Lung (tissue), 12 donors: ENCODE results near the gene HLA-DQA1. TPM values are rescaled to one million over a fixed set of nuclear protein-coding genes. Genes with fewer than 3 reads are reported as not detected.

ENCODE experiments used
- ATAC-seq: fragments of 200-7000 bp; cut with Tn5 transposase; one replicate; pipeline ENCODE4 v1.9.1; 2020; ENCODE audit warnings: moderate number of reproducible peaks; ENCODE audit not compliant: insufficient read depth, low FRiP score
- DNase-seq, 3 donors: peaks; one replicate each; pipeline ENCODE4 v3.0.0-alpha.2; 2013 to 2017
- H3K27ac ChIP-seq, 2 donors: one replicate each; pipeline ENCODE4 v1.5.1; 2013; ENCODE audit warnings: mild to moderate bottlenecking in 2 of 2, moderate library complexity in 2 of 2, control low read depth in 1 of 2, inconsistent platforms in 1 of 2, low read depth in 1 of 2, low read length in 1 of 2
- H3K27me3 ChIP-seq, 3 donors: one replicate each; pipeline ENCODE4 v1.5.1; 2013; ENCODE audit warnings: low read length in 2 of 3; ENCODE audit not compliant: control insufficient read depth in 3 of 3, insufficient read depth in 3 of 3
- H3K36me3 ChIP-seq, 4 donors: one replicate each; pipeline ENCODE4 v1.5.1; 2013; ENCODE audit warnings: low read length in 4 of 4, mild to moderate bottlenecking in 1 of 4, moderate library complexity in 1 of 4; ENCODE audit not compliant: control insufficient read depth in 4 of 4, insufficient read depth in 4 of 4
- H3K4me1 ChIP-seq, 5 donors: one replicate each; pipeline ENCODE4 v1.5.1; 2013; ENCODE audit warnings: low read length in 5 of 5, mild to moderate bottlenecking in 2 of 5, moderate library complexity in 1 of 5; ENCODE audit not compliant: control insufficient read depth in 5 of 5, insufficient read depth in 5 of 5
- H3K4me3 ChIP-seq: one replicate; pipeline ENCODE4 v1.5.1; 2013; ENCODE audit warnings: mild to moderate bottlenecking, control low read depth, moderate library complexity
- H3K9ac ChIP-seq, 2 donors: one replicate each; pipeline ENCODE4 v1.5.1; 2013; ENCODE audit warnings: low read length in 2 of 2, control low read depth in 1 of 2; ENCODE audit not compliant: insufficient read depth in 1 of 2
- H3K9me3 ChIP-seq, 4 donors: one replicate each; pipeline ENCODE4 v1.5.1; 2013; ENCODE audit warnings: low read length in 3 of 4, mild to moderate bottlenecking in 1 of 4, moderate library complexity in 1 of 4; ENCODE audit not compliant: control insufficient read depth in 4 of 4, insufficient read depth in 3 of 4
- WGBS, 2 donors: extraction: QIAGEN DNeasy Blood & Tissue Kit; methylation state at CpG; one replicate each; pipeline ENCODE4 v1.1.7; 2013; 5-methylcytosine and 5-hydroxymethylcytosine counted together
- polyA plus RNA-seq, 2 donors: library from polyadenylated mRNA; stranded (reverse); fragments of 200-250 nt; gene quantifications; one replicate each; pipeline ENCODE4 v1.2.1, GENCODE V29; 2013
- total RNA-seq, 2 donors: library from RNA; depleted of rRNA in 1 of 2; stranded (reverse); fragments of >200 nt in 1 of 2; gene quantifications; one replicate each; pipeline ENCODE4 v1.2.1, GENCODE V29; 2014 to 2021
- TF ChIP-seq, protein P1 (sequence below): IDR thresholded peaks from 2 replicates; pipeline ENCODE4 v1.5.1; 2012; ENCODE audit warnings: mild to moderate bottlenecking; ENCODE audit errors: control extremely low read depth, extremely low read depth
- donor health status: control.
- donor health status: control.
- donor health status: Bipolar disorder and iron deficiency.
- donor health status: healthy.
- donor health status: DM: yes; HTN: yes; CAD: no.

Gene HLA-DQA1
- total and polyA plus RNA-seq, 4 donors, result 6.0 to 199 (median 124) TPM

- no peaks in the 10 kb centered on the region for H3K36me3 ChIP-seq
- ATAC-seq, result no peak
- no peak overlapping the region for H3K9ac ChIP-seq
- no peak overlapping the region for H3K4me3 ChIP-seq
- WGBS, 2 donors, result 64 to 100% methylated on average over 1 of the region's 1 CpG
- no peaks in the 10 kb centered on the region for H3K4me1 ChIP-seq
- no peak overlapping the region for H3K27ac ChIP-seq
- H3K9me3 ChIP-seq, result peaks cover 0 to 2% (median 0%) of the 10 kb centered on the region in 4 donors
- H3K27me3 ChIP-seq, result no peaks in the 10 kb centered on the region
- TF ChIP-seq, protein P1, sequence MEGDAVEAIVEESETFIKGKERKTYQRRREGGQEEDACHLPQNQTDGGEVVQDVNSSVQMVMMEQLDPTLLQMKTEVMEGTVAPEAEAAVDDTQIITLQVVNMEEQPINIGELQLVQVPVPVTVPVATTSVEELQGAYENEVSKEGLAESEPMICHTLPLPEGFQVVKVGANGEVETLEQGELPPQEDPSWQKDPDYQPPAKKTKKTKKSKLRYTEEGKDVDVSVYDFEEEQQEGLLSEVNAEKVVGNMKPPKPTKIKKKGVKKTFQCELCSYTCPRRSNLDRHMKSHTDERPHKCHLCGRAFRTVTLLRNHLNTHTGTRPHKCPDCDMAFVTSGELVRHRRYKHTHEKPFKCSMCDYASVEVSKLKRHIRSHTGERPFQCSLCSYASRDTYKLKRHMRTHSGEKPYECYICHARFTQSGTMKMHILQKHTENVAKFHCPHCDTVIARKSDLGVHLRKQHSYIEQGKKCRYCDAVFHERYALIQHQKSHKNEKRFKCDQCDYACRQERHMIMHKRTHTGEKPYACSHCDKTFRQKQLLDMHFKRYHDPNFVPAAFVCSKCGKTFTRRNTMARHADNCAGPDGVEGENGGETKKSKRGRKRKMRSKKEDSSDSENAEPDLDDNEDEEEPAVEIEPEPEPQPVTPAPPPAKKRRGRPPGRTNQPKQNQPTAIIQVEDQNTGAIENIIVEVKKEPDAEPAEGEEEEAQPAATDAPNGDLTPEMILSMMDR, result no peak
- DNase-seq, result no peak
Measured at GRCh38 chr6:32617751-32618150, 19.5 kb upstream of the HLA-DQA1 start.

DNA sequence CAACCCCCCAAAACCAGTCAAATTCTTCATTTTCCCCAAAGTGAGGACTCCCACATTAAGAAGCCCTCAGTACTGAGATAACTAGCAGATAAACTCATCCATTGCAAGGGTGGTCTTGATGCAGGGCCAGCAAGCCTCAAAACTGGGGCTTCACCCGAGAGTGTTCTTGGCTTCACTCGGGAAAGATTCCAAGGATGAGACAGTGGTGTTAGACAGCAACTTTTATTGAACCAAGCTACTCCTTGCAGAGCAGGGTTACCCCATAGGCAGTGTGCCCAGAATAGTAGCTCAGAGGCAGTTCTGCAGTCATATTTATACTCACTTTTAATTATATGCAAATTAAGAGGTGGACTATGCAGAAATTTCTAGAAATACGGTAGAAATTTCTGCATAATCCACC, 15.8 kb upstream of the HLA-DQA1 start:
- Histone ChIP-seq H3K9me3 (peaks cover 0 to 2% (median 0%) of the 10 kb centered on the region in 4 donors), H3K9ac (no peak overlapping the region), H3K27ac (no peak overlapping the region), H3K4me1 (no peaks in the 10 kb centered on the region), H3K27me3 (no peaks in the 10 kb centered on the region), H3K36me3 (no peaks in the 10 kb centered on the region), H3K4me3 (no peak overlapping the region)
- DNase-seq, result no peak
- TF ChIP-seq, protein P1, result no peak
- no peak for ATAC-seq
- 26 to 51% methylated on average over 3 of the region's 3 CpGs for WGBS, 2 donors

DNA sequence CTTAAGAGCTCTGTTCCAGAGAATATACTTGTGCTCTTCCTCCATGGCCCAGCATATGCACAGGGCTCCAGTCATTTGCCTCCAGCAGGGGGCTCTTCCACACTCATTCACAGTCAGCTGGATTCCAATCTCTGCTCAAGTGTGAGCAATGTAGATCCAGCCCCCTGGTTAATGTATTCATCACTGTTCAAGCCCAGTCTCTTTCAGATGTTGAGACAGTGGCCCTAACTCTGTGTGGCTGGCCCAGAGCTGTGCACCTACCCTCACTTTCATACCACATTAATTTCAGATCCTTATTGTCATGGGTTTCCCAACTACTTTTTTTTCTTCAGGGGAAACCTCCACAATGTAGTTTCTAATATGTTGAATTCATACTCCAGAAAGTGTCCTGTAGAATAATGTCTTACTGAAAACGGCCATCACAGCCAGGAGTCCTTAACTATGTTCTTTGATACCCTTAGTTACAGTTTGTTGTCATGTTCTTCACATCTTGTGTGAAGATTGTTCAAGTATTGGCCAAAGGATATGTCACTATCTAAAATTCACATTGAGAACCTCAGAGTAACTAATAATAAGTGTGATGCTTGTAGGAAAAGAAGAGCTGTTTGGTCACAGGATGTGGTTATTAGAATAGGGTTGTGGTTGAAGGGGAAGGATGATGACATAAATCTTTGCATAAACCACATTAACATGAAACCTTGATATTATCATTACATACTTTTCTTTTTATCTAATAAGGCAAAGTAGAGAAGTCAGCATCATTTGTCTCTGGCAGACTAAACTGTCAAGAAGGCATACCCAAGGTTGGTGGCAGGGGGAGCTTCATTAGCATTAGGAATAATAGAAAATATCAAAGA, 14.4 kb upstream of the HLA-DQA1 start:
- Histone ChIP-seq H3K36me3 (no peaks in the 10 kb centered on the region), H3K4me3 (no peak overlapping the region), H3K9ac (no peak overlapping the region), H3K27ac (peak overlapping the region in 1 of 2 donors; percentile 24), H3K9me3 (no peaks in the 10 kb centered on the region), H3K4me1 (no peaks in the 10 kb centered on the region), H3K27me3 (no peaks in the 10 kb centered on the region)
- ATAC-seq, result peak; percentile 41
- TF ChIP-seq, protein P1, result no peak
- 0 to 35% methylated on average over 1 of the region's 1 CpG for WGBS, 2 donors
- peak; percentile 2 to 37 (median 17) for DNase-seq
